Activated T-cell treated with anti-CD3 and anti-CD28 coated beads, Interleukin-2, amount 50 U/mL, for 4 hours (primary cell): Measurements from ENCODE around the gene DCC. TPM values are rescaled to one million over a fixed set of nuclear protein-coding genes. Genes with fewer than 3 reads are reported as not detected.
"Not testable (repeated sequence)": the region's sequence is repeated elsewhere in the genome, so short reads cannot be mapped to it uniquely, and the experiment has no call there.

Experiments
- ATAC-seq, 2 donors: fragments of 200-7000 bp; cut with Tn5 transposase; one replicate each; pipeline ENCODE4 v1.10.0; 2021
- DNase-seq: peaks from one replicate; pipeline ENCODE4 v3.0.0-alpha.2; 2020
- H3K27me3 Mint-ChIP-seq: one replicate; pipeline ENCODE4 v1.8.0; 2021; ENCODE audit warnings: low read depth, mixed read lengths
- H3K36me3 Mint-ChIP-seq: one replicate; pipeline ENCODE4 v1.8.0; 2022; ENCODE audit warnings: mixed read lengths; ENCODE audit not compliant: insufficient read depth
- H3K4me1 Mint-ChIP-seq: one replicate; pipeline ENCODE4 v1.8.0; 2021; ENCODE audit warnings: low read depth, mixed read lengths
- H3K4me3 Mint-ChIP-seq: one replicate; pipeline ENCODE4 v1.8.0; 2021; ENCODE audit warnings: mild to moderate bottlenecking, moderate library complexity, mixed read lengths
- H3K9me3 Mint-ChIP-seq: one replicate; pipeline ENCODE4 v1.8.0; 2021; ENCODE audit warnings: mixed read lengths
- total RNA-seq, 3 donors: library from RNA; stranded (reverse); gene quantifications; one replicate each; pipeline ENCODE4 v1.2.1, GENCODE V29; 2021

DCC gene
- total RNA-seq, 3 donors from 2014 or later, result not detected

DNA sequence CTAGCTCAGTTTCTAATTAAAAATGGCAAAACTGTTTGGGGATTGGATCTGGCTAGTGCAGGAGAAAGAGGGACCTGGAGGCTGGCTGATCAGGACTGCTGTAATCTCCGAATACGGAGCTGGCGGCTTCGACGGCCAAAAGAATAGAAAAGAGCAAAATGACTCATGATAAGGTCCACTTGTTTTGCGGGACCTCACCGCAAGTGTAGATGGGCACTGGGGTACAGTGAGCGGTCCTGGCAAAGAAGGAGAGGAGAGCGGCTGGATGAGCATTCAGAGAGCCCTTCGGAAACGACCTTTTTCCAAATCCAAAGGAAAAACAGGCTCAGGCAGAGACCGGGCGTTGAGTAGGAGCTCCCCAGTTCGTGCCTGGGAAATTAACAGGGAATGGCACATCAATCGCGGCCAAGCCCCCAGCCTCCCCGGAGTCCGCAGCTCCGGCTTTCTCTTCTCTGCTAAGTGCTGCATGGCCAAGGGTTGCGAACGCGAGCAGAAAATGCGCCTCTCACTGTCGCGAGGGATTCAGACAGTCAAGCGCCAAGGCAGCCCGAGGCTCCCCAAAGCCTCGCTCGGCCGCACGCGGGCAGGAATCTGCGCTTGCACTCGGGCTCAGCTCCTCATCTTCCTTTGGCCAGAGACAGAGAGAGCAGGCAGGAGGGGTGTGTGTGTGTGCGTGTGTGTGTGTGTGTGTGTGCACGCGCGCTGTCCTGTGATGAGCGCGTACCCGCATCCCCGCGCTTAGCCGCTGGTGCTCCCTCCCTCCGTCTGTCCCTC lies 1.8 kb downstream of the DCC start:
- H3K4me3 Mint-ChIP-seq, result no peak overlapping the region
- DNase-seq, result no peak
- peaks cover 35% of the 10 kb centered on the region for H3K27me3 Mint-ChIP-seq
- H3K9me3 Mint-ChIP-seq, result no peaks in the 10 kb centered on the region
- H3K36me3 Mint-ChIP-seq, result no peaks in the 10 kb centered on the region
- no peaks in the 10 kb centered on the region for H3K4me1 Mint-ChIP-seq
- no peak for ATAC-seq

DNA sequence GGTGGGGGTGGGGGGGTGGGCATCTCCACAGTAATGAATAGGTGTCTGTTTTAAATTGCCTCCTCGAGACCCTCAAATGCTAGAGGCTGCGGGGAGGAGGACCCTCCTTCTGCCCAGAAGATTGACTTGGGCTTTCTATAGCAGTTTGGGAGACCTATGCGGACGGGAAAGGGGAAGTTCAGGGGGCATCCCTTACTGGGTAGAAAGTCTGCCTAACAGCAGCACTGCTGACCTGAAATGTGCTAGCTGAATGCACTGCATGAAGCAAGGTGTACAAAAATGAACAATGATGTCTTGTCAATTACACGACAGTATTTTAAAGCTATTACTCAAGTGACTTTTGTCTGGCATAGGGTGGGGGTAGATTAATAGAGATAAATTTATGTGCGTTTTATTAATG lies 2.5 kb downstream of the DCC start:
- Mint-ChIP-seq H3K4me1 (no peaks in the 10 kb centered on the region), H3K27me3 (peaks cover 35% of the 10 kb centered on the region), H3K4me3 (no peak overlapping the region), H3K9me3 (no peaks in the 10 kb centered on the region), H3K36me3 (no peaks in the 10 kb centered on the region)
- DNase-seq (no peak), ATAC-seq (no peak)

DNA sequence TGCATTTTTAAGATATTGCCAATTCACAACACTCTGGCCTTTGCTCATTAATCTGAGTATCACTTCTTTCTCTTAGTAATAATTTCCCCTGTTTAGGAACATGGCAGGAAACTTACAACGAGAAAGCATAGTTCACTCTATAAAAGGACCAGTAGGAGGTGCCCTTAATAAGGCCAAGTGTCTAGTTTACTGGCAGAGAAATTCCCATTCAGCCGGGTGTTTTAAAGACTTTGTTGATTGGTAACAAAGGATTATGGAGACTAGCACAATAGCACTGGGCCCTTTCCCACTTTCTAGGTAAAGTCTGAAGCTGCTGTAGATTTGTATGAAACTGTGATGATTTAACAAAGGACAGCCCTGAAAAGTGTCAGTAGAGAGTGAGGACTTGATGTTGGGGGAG lies 3.1 kb downstream of the DCC start:
- DNase-seq (no peak), ATAC-seq (no peak)
- H3K9me3 Mint-ChIP-seq, result no peaks in the 10 kb centered on the region
- no peaks in the 10 kb centered on the region for H3K36me3 Mint-ChIP-seq
- peaks cover 35% of the 10 kb centered on the region for H3K27me3 Mint-ChIP-seq
- no peaks in the 10 kb centered on the region for H3K4me1 Mint-ChIP-seq
- no peak overlapping the region for H3K4me3 Mint-ChIP-seq

DNA sequence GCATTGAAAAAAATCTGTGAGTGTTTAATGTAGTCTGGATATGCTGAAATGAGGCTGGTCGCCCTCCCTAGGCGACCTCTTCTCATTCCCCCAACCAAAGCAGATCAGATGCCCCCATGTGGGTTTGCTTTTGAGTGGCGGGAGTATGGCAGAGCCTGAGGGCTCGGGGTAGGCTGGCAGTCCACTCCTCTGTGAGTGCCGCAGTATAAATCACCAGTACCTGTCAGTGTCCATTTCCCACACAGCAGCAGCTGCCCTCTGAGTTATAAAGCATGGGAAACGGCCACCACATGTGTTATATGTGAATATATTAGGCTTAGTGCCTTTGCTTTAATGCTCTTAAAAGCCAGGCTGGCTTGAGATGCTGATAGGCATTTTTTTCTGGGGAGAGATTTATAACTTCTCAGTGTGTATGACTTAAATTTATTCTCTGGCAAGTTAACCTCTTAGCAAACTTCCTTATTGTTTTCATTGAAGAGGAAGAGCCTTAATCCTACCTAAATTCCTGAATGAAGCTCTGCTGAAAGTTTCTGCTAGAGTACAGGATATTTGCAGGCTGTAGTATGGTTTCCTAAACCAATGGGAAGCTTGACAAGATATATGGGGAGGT lies 3.8 kb downstream of the DCC start:
- Mint-ChIP-seq H3K36me3 (no peaks in the 10 kb centered on the region), H3K27me3 (peaks cover 31% of the 10 kb centered on the region), H3K4me1 (no peaks in the 10 kb centered on the region), H3K9me3 (no peaks in the 10 kb centered on the region), H3K4me3 (no peak overlapping the region)
- DNase-seq (no peak), ATAC-seq (no peak)

DNA sequence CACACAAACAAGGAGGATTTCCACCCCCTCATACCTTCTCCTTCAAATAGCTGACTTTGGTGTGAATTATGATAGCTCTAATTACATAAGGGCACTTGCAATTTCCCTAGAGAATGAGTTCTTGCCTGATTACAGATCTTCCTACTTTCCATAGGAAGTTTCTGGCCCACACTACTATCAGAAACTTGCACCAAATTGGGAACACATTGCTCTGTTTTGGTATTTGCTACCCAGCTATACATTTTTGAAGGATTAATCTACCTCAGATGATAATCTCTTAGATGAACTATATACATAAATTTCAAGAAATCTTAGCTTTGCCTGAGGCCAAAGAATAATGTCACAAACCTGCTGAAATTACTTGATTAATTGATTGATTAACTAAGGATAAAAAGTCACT lies 4.9 kb downstream of the DCC start:
- no peaks in the 10 kb centered on the region for H3K4me1 Mint-ChIP-seq
- peaks cover 20% of the 10 kb centered on the region for H3K27me3 Mint-ChIP-seq
- H3K9me3 Mint-ChIP-seq, result no peaks in the 10 kb centered on the region
- no peak overlapping the region for H3K4me3 Mint-ChIP-seq
- DNase-seq (no peak), ATAC-seq (no peak)
- no peaks in the 10 kb centered on the region for H3K36me3 Mint-ChIP-seq

DNA sequence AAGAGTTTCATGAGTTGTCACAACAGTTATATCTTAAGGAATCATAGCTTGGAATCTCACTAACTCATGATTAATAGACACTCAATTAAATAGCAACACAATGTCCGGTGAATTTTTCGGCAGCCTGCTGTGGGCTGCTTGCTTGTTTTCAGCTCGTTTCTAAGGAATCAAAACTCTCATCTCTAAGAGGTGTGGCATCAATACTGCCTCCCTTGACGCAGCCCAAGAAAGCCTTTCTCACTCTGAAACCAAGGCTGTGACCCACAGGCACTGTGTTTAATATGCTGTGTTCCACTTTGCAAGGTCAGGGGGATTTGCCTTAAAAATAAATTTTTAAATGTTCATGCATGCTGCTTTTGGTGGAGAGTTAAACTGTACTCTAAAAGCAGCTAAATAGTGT lies 5.4 kb downstream of the DCC start:
- no peak for DNase-seq
- Mint-ChIP-seq H3K36me3 (no peaks in the 10 kb centered on the region), H3K4me3 (no peak overlapping the region), H3K9me3 (no peaks in the 10 kb centered on the region), H3K27me3 (peaks cover 15% of the 10 kb centered on the region), H3K4me1 (no peaks in the 10 kb centered on the region)
- no peak for ATAC-seq

DNA sequence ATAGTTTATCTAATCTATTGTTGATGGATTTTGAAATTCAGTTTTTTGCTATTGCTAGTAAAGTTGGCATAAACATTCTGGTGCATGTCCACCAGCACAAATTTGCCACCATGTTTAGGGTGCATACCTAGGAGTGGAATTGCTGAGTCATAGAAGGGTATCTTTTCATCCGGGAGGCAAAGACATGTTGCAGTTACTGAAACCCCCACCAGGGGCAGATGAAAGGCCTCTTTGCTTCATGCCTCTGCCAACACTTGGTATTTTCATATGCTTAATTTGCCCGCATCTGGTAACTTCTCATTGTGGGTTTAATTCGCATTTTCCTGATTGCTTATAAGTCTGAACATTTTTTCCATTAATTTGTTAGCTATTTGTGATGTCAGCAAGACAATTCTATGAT lies 8.2 kb downstream of the DCC start:
- H3K9me3 Mint-ChIP-seq, result no peaks in the 10 kb centered on the region
- ATAC-seq (no peak), DNase-seq (no peak)
- H3K36me3 Mint-ChIP-seq, result no peaks in the 10 kb centered on the region
- no peak overlapping the region for H3K4me3 Mint-ChIP-seq
- no peaks in the 10 kb centered on the region for H3K4me1 Mint-ChIP-seq
- no peaks in the 10 kb centered on the region for H3K27me3 Mint-ChIP-seq

DNA sequence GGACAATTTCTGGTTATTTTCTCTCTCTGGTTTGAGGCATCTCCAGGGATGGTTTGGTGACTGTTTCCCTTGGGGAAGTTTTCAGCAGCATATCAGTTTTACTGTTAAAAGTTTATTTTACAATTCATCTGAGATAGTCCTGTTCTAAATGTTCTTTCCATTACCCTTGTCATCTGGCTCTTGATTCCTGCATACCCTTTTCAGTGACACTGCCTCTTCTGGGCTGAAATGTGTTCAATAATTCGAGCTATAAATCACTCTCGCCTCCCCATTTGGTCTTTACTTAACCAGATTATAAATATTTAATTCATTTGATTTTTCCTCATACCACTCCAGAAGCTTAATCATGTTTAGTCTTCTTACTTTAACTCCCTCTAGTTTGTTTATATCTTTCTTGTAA lies 9.5 kb downstream of the DCC start:
- H3K4me1 Mint-ChIP-seq, result no peaks in the 10 kb centered on the region
- H3K9me3 Mint-ChIP-seq, result no peaks in the 10 kb centered on the region
- no peaks in the 10 kb centered on the region for H3K36me3 Mint-ChIP-seq
- no peak overlapping the region for H3K4me3 Mint-ChIP-seq
- ATAC-seq (no peak), DNase-seq (no peak)
- H3K27me3 Mint-ChIP-seq, result no peaks in the 10 kb centered on the region

DNA sequence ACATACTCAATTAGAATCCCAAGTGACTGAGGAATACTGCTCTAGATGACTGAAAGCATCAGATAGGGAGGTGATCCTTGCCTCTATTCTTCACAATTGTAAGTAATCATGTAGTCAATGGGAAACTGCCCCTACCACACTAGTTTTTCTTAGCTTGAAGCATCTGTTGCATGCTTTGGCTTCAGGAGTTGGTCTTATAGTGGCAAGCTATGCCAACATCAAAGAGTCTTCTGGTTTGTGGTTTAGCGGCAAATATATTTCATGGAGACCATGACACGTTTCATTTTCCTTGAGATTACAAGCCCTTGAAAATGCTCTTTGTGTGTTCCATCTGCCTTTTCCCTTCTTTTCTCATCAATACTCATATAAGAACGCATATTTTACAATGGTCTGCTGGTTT lies 12.9 kb downstream of the DCC start:
- Mint-ChIP-seq H3K27me3 (no peaks in the 10 kb centered on the region), H3K9me3 (no peaks in the 10 kb centered on the region)
- ATAC-seq, result no peak

DNA sequence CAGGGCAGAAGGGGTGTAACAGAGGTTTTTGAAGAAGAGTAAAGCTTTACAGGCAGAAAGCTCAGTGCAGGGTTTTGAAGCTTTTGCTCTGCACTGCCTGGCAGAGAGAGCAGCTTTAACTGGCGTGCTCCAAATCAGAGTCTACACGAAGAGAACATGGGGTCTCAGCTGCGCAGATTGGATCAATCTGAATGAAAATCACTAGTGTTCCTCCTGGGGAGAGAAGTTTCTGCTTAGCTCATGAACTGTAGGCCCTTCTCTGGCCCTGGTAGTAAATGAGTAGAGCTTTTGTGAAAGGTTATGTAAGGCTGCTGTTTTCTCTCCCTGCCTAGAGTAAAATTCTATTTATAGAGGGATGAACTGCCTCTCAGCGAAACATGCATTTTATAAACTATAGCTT lies 13.6 kb downstream of the DCC start:
- no peaks in the 10 kb centered on the region for H3K4me1 Mint-ChIP-seq

More for the DNA sequence above, 12.9 kb downstream of the DCC start:
- no peaks in the 10 kb centered on the region for H3K36me3 Mint-ChIP-seq
- no peaks in the 10 kb centered on the region for H3K4me1 Mint-ChIP-seq
- H3K4me3 Mint-ChIP-seq, result no peak overlapping the region
- no peak for DNase-seq

DNA sequence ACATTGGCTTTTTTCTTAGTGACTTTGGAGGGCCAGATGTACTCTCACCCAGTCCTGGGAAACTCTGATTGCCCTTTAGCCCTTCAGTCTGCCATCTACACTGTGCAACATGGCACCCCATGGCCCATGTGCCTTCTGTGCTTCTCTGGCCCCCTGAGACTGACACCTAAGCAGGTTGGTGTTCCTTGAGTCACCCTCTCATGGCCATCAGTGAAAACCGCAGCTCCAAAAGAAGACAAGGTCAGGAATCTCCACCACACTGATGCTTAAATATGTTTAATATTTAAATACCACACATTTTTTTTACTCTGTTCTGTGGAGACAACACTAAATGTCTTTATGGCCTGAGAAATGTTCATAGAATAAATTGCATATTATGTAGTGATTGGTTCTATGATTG lies 23.9 kb downstream of the DCC start:
- peaks cover 12% of the 10 kb centered on the region for H3K9me3 Mint-ChIP-seq
- H3K27me3 Mint-ChIP-seq, result no peaks in the 10 kb centered on the region
- H3K4me3 Mint-ChIP-seq, result no peak overlapping the region
- ATAC-seq (no peak), DNase-seq (no peak)
- no peaks in the 10 kb centered on the region for H3K4me1 Mint-ChIP-seq
- no peaks in the 10 kb centered on the region for H3K36me3 Mint-ChIP-seq

More for the DNA sequence above, 13.6 kb downstream of the DCC start:
- Mint-ChIP-seq H3K9me3 (no peaks in the 10 kb centered on the region), H3K4me3 (no peak overlapping the region), H3K36me3 (no peaks in the 10 kb centered on the region), H3K27me3 (no peaks in the 10 kb centered on the region)
- ATAC-seq (no peak), DNase-seq (no peak)

DNA sequence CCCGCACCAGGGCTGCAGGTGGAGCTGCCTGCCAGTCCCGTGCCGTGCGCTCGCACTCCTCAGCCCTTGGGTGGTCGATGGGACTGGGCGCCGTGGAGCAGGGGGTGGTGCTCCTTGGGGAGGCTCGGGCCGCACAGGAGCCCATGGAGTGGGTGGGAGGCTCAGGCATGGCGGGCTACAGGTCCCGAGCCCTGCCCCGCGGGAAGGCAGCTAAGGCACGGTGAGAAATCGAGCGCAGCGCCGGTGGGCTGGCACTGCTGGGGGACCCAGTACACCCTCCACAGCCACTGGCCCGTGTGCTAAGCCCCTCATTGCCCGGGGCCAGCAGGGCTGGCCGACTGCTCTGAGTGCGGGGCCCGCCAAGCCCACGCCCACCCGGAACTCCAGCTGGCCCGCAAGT lies 26.9 kb downstream of the DCC start:
- H3K9me3 Mint-ChIP-seq, H3K36me3 Mint-ChIP-seq, DNase-seq, ATAC-seq, H3K4me1 Mint-ChIP-seq, H3K27me3 Mint-ChIP-seq, H3K4me3 Mint-ChIP-seq: not testable (repeated sequence)

DNA sequence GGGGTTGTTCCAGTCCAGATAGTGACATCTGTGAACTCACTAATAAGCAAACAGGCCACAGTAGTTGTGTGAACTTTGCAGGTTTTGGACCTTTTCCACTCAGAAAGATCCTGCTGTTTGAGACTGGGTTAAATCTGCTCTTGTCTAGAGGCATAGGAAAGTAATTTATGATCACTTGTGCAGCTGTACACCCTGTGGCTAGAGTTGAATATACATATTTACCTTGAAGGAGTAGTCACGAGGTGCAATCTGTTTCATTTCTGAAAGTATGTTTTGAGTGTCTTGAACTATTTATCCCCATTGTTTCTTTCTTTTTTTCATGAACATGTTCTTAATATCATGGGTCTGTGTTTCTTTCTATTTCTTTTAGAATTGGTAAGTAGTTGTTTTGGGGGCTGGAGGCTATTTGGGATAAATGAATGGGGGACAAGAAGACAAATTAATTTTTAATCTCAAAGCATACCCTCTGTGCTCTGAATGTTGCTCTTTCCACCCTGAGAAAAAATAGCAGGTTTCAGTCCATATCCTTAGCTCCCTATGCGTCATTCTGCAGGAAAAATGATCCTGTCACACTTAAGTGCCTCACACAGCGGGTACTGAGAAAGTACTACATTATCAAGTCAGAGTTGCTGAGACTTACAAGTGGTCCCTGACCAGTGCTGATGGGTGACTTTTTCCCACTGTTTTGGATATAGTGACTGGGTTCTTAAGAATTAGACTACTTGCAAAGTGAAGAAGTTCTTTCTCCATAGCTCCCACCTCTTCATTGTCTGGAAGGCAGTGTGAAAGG lies 28.2 kb downstream of the DCC start:
- Mint-ChIP-seq H3K9me3 (peaks cover 7% of the 10 kb centered on the region), H3K36me3 (no peaks in the 10 kb centered on the region), H3K4me3 (no peak overlapping the region), H3K27me3 (no peaks in the 10 kb centered on the region), H3K4me1 (no peaks in the 10 kb centered on the region)
- no peak for DNase-seq
- no peak for ATAC-seq

DNA sequence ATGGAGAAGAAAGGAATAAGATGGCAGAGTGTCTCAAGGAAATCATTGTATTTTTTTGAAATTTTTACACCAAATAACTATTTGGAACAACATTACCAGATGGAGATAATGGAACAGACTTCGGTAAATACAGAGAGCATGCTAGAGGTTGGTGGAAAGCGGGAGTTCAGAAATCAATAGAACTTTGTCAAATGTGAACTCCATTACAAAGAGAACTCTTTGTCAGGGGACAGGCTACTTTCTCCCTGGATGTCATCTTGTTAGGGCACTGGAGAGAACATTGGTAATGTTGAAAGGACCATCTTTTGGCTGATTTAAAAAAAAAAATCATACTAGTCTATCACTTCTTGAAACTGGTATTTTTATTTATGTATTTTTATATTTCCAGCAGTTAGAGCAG lies 30.8 kb downstream of the DCC start:
- no peaks in the 10 kb centered on the region for H3K36me3 Mint-ChIP-seq
- ATAC-seq (no peak), DNase-seq (no peak)
- H3K4me1 Mint-ChIP-seq, result no peaks in the 10 kb centered on the region
- no peaks in the 10 kb centered on the region for H3K27me3 Mint-ChIP-seq
- peaks cover 7% of the 10 kb centered on the region for H3K9me3 Mint-ChIP-seq
- H3K4me3 Mint-ChIP-seq, result no peak overlapping the region

DNA sequence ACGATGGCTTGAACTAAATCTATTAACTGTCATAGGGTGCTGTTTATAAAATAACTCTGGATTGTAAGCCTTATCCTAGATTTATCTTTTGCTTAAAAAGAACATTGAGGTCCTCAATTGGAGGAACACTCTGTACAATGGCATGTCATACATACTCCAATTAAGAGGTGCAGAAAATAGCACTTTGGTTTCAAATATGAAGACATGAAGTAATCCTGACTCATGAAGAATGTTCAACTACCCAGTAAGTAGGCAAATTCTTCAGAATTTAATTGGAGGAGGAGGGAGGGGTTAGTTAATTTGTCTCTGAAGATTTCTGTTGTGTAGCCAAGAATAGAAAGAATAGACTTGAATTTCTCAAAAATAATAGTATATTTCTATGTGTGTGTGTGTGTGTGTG lies 36.1 kb downstream of the DCC start:
- ATAC-seq, result no peak
- no peaks in the 10 kb centered on the region for H3K9me3 Mint-ChIP-seq

More for the DNA sequence above, 36.1 kb downstream of the DCC start:
- Mint-ChIP-seq H3K27me3 (no peaks in the 10 kb centered on the region), H3K36me3 (no peaks in the 10 kb centered on the region), H3K4me3 (no peak overlapping the region), H3K4me1 (no peaks in the 10 kb centered on the region)
- no peak for DNase-seq
